GM19328 (cell line): ENCODE results near the gene COPB1.
"Not testable (repeated sequence)": the region's sequence is repeated elsewhere in the genome, so short reads cannot be mapped to it uniquely, and the experiment has no call there.

ENCODE experiments used
- ATAC-seq: cut with Tn5 transposase; IDR thresholded peaks from one replicate; pipeline ENCODE4 v1.9.1; 2021; ENCODE audit warnings: mild to moderate bottlenecking, moderate library complexity; ENCODE audit not compliant: unreplicated experiment

The COPB1 gene, protein sequence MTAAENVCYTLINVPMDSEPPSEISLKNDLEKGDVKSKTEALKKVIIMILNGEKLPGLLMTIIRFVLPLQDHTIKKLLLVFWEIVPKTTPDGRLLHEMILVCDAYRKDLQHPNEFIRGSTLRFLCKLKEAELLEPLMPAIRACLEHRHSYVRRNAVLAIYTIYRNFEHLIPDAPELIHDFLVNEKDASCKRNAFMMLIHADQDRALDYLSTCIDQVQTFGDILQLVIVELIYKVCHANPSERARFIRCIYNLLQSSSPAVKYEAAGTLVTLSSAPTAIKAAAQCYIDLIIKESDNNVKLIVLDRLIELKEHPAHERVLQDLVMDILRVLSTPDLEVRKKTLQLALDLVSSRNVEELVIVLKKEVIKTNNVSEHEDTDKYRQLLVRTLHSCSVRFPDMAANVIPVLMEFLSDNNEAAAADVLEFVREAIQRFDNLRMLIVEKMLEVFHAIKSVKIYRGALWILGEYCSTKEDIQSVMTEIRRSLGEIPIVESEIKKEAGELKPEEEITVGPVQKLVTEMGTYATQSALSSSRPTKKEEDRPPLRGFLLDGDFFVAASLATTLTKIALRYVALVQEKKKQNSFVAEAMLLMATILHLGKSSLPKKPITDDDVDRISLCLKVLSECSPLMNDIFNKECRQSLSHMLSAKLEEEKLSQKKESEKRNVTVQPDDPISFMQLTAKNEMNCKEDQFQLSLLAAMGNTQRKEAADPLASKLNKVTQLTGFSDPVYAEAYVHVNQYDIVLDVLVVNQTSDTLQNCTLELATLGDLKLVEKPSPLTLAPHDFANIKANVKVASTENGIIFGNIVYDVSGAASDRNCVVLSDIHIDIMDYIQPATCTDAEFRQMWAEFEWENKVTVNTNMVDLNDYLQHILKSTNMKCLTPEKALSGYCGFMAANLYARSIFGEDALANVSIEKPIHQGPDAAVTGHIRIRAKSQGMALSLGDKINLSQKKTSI

DNA sequence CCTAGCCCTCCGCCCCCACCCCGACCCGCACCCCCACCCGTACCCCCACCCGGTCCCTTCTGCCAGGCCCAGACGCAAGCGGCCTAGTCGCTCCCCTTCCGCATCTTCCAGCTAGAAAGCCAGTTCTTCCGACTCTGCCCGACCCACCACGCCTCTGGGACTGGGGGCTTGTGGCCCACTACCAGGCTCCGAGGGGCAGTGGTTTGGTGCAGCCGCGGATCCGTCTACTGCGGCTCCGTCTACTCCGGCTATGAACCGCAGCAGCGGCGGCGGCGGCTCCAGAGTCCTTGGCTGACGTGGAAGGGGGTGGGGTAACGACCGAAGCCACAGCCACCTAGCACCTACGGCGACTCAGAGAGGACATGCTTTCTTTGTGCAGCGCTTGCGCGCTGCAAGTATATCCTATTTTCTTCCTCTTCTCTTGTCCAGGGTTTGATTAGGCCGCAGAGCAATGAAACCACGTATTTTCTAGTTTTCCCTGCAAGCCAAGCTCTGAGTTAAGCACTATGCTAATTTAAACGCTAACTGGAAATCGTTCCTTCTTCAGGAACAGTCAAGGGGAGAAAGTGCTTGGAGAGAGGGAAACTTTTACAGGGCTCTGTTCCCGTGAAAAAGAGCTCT, at the start of gene COPB1:
TSS of gene COPB1 (minus strand) at position 252 of the 621 bp plus-strand sequence. CDS start 883 bp downstream, outside the sequence.
- peak; percentile 87 for ATAC-seq

- ATAC-seq, result no peak
Observed at GRCh38 chr11:14547440-14547839, 47.8 kb upstream of the COPB1 start.

DNA sequence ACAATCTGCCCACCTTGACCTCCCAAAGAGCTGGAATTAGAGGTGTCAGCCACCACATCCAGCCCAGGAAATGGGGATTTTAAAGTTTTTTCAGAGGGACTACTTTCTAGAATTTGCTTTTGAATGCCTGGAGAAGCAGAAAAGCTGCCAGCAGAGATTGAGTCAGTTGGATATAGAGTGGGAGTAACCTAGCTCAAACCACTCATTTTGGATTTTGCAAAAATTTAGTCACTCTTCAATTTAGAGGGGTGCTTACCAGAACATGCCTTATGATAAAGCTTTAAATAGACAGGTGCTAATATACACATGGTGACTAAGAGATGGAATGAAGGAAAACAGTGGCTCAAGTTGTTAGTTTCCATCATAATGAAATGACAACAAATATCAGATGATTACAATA, 47.1 kb upstream of the COPB1 start:
- no peak for ATAC-seq

- peak; percentile 62 for ATAC-seq
Observed at GRCh38 chr11:14544611-14545010, 45.0 kb upstream of the COPB1 start.

- no peak for ATAC-seq
Observed at GRCh38 chr11:14543260-14543659, 43.6 kb upstream of the COPB1 start.

DNA sequence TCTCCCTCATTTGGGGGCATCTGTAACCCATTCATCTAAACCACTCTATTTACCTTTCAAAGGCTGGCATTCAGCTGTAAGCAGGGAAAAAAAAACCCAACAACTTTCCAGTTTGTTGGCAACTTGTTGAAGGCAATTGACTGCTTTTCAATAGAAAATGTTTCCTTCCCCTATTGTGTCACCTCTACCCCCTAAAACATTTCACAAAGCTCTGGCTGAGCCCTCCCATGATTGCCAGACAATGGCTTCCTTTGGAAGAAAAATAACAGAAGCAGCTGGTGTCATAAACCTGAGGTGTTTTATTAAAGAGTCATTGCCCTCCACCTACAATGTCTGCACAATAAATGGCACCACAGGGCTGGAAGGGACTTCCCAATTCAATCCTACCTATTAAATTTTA, 42.7 kb upstream of the COPB1 start:
- ATAC-seq, result no peak

DNA sequence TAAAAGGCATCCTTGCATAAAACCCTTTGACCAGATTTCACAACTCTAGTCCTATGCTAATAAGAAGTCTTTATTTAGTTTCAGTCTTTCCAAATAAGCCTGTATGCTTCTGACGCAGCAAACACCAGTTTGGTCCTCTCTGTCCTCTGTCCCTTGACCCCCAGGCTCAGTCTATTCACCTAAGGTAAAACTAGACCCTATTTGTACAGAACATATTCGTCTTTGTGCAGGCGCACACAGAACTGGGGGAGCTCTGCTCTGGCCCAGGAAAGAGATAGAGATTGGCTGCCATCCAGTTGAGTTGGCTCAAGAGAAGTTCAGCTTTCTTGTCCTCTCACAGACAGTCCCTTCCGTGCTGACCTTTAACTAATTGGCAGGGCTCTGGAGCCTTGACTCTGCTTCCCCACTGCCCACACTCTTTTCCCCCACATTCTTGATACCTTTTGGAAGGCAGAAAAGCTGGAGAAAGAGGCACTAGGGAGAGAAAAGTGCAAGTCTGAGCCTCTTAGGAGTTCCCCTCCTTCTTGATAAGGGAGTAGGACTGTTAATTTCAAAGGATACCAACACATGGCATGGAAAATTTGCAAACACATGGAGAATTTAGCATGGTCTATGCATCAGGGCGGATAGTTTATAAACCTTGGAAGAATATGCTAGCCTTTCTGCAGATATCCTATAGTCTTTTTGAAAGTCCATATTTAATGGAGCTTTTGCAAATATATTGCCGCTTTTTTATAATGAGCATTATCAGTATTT, 41.8 kb upstream of the COPB1 start:
- no peak for ATAC-seq

GRCh38 chr11:14539982-14540421, 40.4 kb upstream of the COPB1 start:
- ATAC-seq, result no peak

DNA sequence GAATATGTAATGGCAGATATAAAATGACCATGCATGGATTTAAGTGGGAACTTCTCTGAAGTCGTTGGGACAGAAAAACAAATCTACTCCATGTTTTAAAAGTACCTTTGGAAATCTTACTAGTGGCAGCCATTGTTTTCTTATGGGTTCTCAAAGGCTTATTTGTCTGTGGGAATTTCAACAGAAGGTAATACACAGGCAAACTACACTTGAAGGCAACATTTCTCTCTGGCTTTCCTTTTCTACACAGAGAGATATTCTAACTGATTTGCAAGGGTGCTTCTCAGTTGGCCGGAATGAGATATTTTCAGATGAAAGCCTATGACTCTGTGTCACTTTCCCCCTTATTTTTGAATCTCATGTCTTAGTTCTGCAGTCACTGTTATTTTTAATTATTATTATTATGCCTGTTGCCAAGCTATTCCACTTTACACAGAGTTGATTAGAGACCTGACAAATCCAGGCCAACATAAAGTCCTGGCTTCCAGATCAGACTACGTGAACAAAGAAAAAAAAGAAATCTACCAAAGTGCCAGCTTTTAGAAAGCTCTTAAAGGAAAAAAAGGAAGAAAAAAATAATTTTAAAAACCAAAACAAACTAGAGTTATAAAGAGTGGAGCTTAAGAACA, 39.4 kb upstream of the COPB1 start:
- no peak for ATAC-seq

GRCh38 chr11:14538271-14538925, 38.8 kb upstream of the COPB1 start:
- no peak for ATAC-seq

- ATAC-seq, result no peak
Observed at GRCh38 chr11:14537134-14537599, 37.6 kb upstream of the COPB1 start.

GRCh38 chr11:14535166-14535565, 35.6 kb upstream of the COPB1 start:
- ATAC-seq, result not testable (repeated sequence)

DNA sequence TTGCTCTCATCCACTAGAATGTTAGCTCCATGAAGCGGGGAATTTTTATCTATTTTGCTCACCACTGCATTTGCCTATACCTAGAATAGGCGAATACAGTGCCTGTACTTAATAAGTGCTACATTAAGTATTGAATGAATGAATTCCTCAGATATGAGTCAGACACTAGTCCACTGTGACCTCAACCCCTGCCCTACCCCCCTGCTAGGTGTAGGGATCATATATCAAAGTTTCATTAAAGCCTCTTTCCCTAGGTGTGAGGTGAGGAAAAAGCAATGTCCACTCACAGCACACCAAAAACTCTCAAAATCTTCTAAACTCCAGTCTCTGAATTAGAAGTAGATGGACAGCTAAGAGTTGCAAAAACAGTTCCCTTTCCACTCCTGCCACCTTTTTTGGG, 30.3 kb upstream of the COPB1 start:
- no peak for ATAC-seq

GRCh38 chr11:14529321-14529720, 29.7 kb upstream of the COPB1 start:
- ATAC-seq, result no peak

DNA sequence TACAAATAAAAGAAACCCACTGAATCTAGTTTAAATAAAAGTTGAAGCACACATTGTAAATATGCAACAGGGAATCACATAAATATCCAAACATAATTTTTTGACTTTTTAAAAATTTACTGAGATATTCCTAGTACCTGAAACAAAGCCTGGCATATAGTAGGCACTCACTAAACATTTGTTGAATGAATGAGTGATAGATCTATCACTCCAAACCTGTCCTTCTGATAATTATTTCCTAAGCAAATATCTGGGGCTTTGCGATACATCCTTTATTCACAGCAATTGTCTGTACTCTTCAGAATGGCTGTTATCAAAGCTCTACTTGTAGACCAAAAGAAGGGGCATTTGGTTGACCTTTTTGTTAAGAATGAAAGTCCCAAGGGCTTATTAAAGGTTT, 23.2 kb upstream of the COPB1 start:
- ATAC-seq, result no peak

- no peak for ATAC-seq
Observed at GRCh38 chr11:14522245-14522644, 22.6 kb upstream of the COPB1 start.

DNA sequence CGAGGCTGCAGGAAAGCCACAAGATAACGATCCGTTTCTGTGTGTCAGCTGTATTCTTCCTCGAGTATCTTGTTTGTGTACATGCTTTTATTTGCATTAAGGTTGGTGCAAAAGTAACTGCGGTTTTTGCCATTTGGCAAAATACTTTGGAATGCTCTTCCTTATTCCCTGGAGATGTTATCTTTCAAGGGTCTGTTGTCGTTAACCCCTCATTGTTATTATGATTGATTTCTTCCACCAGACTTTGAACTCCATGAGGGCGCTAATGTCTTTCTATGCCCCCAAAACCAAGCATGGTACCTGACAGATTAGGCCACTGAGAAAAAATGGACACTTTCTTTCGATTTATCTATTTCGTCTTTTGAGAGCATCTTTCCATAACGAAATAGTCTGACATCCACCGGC, 21.1 kb upstream of the COPB1 start:
- no peak for ATAC-seq

- peak; percentile 88 for ATAC-seq
Observed at GRCh38 chr11:14519917-14520746, 20.5 kb upstream of the COPB1 start, which contains the start of gene PSMA1. TSS of gene PSMA1 (minus strand) at chr11:14520386. CDS start at chr11:14520299, 87 bp downstream.

- peak; percentile 2 for ATAC-seq
Observed at GRCh38 chr11:14519597-14519916, 19.9 kb upstream of the COPB1 start.
